ENCODE results near the gene GOT2. TPM values are rescaled to one million over a fixed set of nuclear protein-coding genes. Genes with fewer than 3 reads are reported as not detected.
"Not testable (repeated sequence)": the region's sequence is repeated elsewhere in the genome, so short reads cannot be mapped to it uniquely, and the experiment has no call there.

Gene GOT2
- 86.7 TPM for polyA plus RNA-seq (2013, experiment 1 of 2)
- 87.0 TPM for polyA plus RNA-seq (2013, experiment 2 of 2)

- WGBS, 2 donors (ENCODE audit: extremely low coverage in 2 of 2, insufficient read length in 2 of 2, insufficient replicate concordance in 1 of 2) = no CpG with 5 or more reads among the region's 68 CpGs
Observed at GRCh38 chr16:58733671-58734458, at the start of gene GOT2. TSS of gene GOT2 (minus strand) at chr16:58734316. CDS start at chr16:58734228, 88 bp downstream.

DNA sequence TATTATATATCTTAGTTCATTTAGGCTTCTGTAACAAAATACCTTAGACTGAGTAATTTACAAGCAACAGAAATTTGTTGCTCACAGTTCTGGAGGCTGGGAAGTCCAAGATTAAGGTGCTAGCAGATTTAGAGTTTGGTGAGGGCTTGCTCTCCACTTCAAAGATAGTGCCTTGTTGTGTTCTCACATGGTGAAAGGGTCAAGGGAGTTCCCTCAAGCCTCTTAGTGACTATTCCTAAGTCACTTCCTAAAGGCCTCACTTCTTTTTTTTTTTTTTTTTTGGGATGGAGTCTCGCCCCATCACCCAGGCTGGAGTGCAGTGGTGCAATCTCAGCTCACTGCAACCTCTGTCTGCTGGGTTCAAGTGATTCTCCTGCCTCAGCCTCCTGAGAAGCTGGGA lies 45.2 kb upstream of the GOT2 start:
- H2AK5ac ChIP-seq (ENCODE audit: low read depth, low read length); H2BK5ac ChIP-seq (ENCODE audit: low read length); H2AFZ ChIP-seq (ENCODE audit: low read length); H3K4me2 ChIP-seq (ENCODE audit: insufficient read depth, low read length, poor library complexity, severe bottlenecking); H4K91ac ChIP-seq (ENCODE audit: low read depth, low read length, poor library complexity); H3K9ac ChIP-seq (ENCODE audit: low read depth, low read length, poor library complexity); H3K4me3 ChIP-seq (ENCODE audit: low read length in 2 of 2); H3K27me3 ChIP-seq (ENCODE audit: control insufficient read depth in 3 of 3, insufficient read depth in 3 of 3, low read depth in 1 of 3, low read length in 3 of 3); H3K79me1 ChIP-seq (ENCODE audit: low read depth, low read length); H4K8ac ChIP-seq (ENCODE audit: low read depth, low read length); H3K27ac ChIP-seq (replicated peaks; ENCODE audit: low read length); H3K23ac ChIP-seq (ENCODE audit: low read depth, low read length, poor library complexity); H3K14ac ChIP-seq (ENCODE audit: low read length); H3K4ac ChIP-seq (ENCODE audit: low read length); H3K4me1 ChIP-seq (ENCODE audit: control insufficient read depth in 2 of 2, insufficient read depth in 1 of 2, low read depth in 1 of 2, low read length in 2 of 2); DNase-seq (ENCODE audit: low spot score); H2BK120ac ChIP-seq (ENCODE audit: low read depth, low read length); H3K36me3 ChIP-seq (replicated peaks in 1 of 2; ENCODE audit: control insufficient read depth in 2 of 2, insufficient read depth in 2 of 2, low read length in 2 of 2); H2BK15ac ChIP-seq (ENCODE audit: low read length); H3K18ac ChIP-seq (ENCODE audit: low read length); H2BK12ac ChIP-seq (ENCODE audit: low read length); H3K9me3 ChIP-seq (replicated peaks in 1 of 2; ENCODE audit: control insufficient read depth in 2 of 2, insufficient read depth in 1 of 2, low read depth in 1 of 2, low read length in 2 of 2): not testable (repeated sequence)
- no CpG with 5 or more reads among the region's 1 CpG for WGBS, 2 donors (ENCODE audit: extremely low coverage in 2 of 2, insufficient read length in 2 of 2, insufficient replicate concordance in 1 of 2)

More at GRCh38 chr16:58733671-58734458, at the start of gene GOT2:
- Histone ChIP-seq H2BK5ac (ENCODE audit: low read length) (peak within 1 kb of the TSS; percentile 35), H3K36me3 (replicated peaks in 1 of 2; ENCODE audit: control insufficient read depth in 2 of 2, insufficient read depth in 2 of 2, low read length in 2 of 2) (peaks cover 0 to 21% of the 10 kb centered on the region in 2 donors), H4K91ac (ENCODE audit: low read depth, low read length, poor library complexity) (no peak within 1 kb of the TSS), H3K18ac (ENCODE audit: low read length) (peak within 1 kb of the TSS; percentile 98), H2BK120ac (ENCODE audit: low read depth, low read length) (no peak within 1 kb of the TSS), H3K9ac (ENCODE audit: low read depth, low read length, poor library complexity) (peak within 1 kb of the TSS; percentile 98), H3K27ac (replicated peaks; ENCODE audit: low read length) (peak within 1 kb of the TSS; percentile 53), H3K9me3 (replicated peaks in 1 of 2; ENCODE audit: control insufficient read depth in 2 of 2, insufficient read depth in 1 of 2, low read depth in 1 of 2, low read length in 2 of 2) (no peaks in the 10 kb centered on the region), H3K79me1 (ENCODE audit: low read depth, low read length) (peaks cover 5% of the 10 kb centered on the region), H2BK15ac (ENCODE audit: low read length) (no peak within 1 kb of the TSS), H3K23ac (ENCODE audit: low read depth, low read length, poor library complexity) (peak within 1 kb of the TSS; percentile 96), H3K27me3 (ENCODE audit: control insufficient read depth in 3 of 3, insufficient read depth in 3 of 3, low read depth in 1 of 3, low read length in 3 of 3) (peaks cover 0 to 4% (median 0%) of the 10 kb centered on the region in 3 experiments), H3K4me3 (ENCODE audit: low read length in 2 of 2) (peak within 1 kb of the TSS; percentile 74 to 99), H3K4ac (ENCODE audit: low read length) (no peak within 1 kb of the TSS), H4K8ac (ENCODE audit: low read depth, low read length) (peak within 1 kb of the TSS; percentile 74), H2AFZ (ENCODE audit: low read length) (peak within 1 kb of the TSS; percentile 95), H2AK5ac (ENCODE audit: low read depth, low read length) (peak within 1 kb of the TSS; percentile 72), H3K4me2 (ENCODE audit: insufficient read depth, low read length, poor library complexity, severe bottlenecking) (peak within 1 kb of the TSS; percentile 66), H2BK12ac (ENCODE audit: low read length) (no peak within 1 kb of the TSS), H3K14ac (ENCODE audit: low read length) (peak within 1 kb of the TSS; percentile 100), H3K4me1 (ENCODE audit: control insufficient read depth in 2 of 2, insufficient read depth in 1 of 2, low read depth in 1 of 2, low read length in 2 of 2) (peaks cover 5 to 9% of the 10 kb centered on the region in 2 donors)
- DNase-seq (ENCODE audit: low spot score) = peak; percentile 76

DNA sequence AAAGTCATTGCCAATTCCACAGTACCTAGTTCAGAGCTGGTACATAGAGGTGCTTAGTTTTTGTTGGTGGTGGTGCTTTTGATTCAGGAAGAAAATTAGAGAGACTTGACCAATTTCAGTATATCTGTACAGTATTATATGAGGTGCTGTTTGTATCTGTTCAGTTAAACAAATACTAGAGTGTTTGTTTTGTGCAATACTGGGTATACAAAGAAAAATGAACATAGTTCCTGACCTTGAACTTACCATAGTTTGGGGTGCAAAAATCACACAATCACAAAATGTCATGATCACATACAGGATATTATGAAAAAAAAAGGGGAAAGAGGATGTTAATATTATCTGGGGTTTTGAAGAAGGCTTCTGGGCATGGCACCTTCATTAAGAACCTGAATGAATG lies 39.8 kb upstream of the GOT2 start:
- DNase-seq (ENCODE audit: low spot score) = no peak
- no peak overlapping the region for H4K8ac ChIP-seq (ENCODE audit: low read depth, low read length)
- no peak overlapping the region for H3K27ac ChIP-seq (replicated peaks; ENCODE audit: low read length)
- H3K9ac ChIP-seq (ENCODE audit: low read depth, low read length, poor library complexity) = no peak overlapping the region
- no peaks in the 10 kb centered on the region for H3K79me1 ChIP-seq (ENCODE audit: low read depth, low read length)
- peaks cover 0 to 5% (median 0%) of the 10 kb centered on the region in 3 experiments for H3K27me3 ChIP-seq (ENCODE audit: control insufficient read depth in 3 of 3, insufficient read depth in 3 of 3, low read depth in 1 of 3, low read length in 3 of 3)
- H3K14ac ChIP-seq (ENCODE audit: low read length) = no peak overlapping the region
- no peak overlapping the region for H2BK5ac ChIP-seq (ENCODE audit: low read length)
- H2BK15ac ChIP-seq (ENCODE audit: low read length) = no peak overlapping the region
- no peak overlapping the region for H2BK12ac ChIP-seq (ENCODE audit: low read length)
- no peaks in the 10 kb centered on the region for H3K9me3 ChIP-seq (replicated peaks in 1 of 2; ENCODE audit: control insufficient read depth in 2 of 2, insufficient read depth in 1 of 2, low read depth in 1 of 2, low read length in 2 of 2)
- H3K4me2 ChIP-seq (ENCODE audit: insufficient read depth, low read length, poor library complexity, severe bottlenecking) = no peak overlapping the region
- H2AFZ ChIP-seq (ENCODE audit: low read length) = no peak overlapping the region
- no peak overlapping the region for H3K18ac ChIP-seq (ENCODE audit: low read length)
- no peak overlapping the region for H3K4me3 ChIP-seq (ENCODE audit: low read length in 2 of 2)
- H2AK5ac ChIP-seq (ENCODE audit: low read depth, low read length) = no peak overlapping the region
- no peak overlapping the region for H4K91ac ChIP-seq (ENCODE audit: low read depth, low read length, poor library complexity)
- H2BK120ac ChIP-seq (ENCODE audit: low read depth, low read length) = no peak overlapping the region
- H3K4ac ChIP-seq (ENCODE audit: low read length) = no peak overlapping the region
- H3K36me3 ChIP-seq (replicated peaks in 1 of 2; ENCODE audit: control insufficient read depth in 2 of 2, insufficient read depth in 2 of 2, low read length in 2 of 2) = no peaks in the 10 kb centered on the region
- no peak overlapping the region for H3K23ac ChIP-seq (ENCODE audit: low read depth, low read length, poor library complexity)
- H3K4me1 ChIP-seq (ENCODE audit: control insufficient read depth in 2 of 2, insufficient read depth in 1 of 2, low read depth in 1 of 2, low read length in 2 of 2) = no peaks in the 10 kb centered on the region

DNA sequence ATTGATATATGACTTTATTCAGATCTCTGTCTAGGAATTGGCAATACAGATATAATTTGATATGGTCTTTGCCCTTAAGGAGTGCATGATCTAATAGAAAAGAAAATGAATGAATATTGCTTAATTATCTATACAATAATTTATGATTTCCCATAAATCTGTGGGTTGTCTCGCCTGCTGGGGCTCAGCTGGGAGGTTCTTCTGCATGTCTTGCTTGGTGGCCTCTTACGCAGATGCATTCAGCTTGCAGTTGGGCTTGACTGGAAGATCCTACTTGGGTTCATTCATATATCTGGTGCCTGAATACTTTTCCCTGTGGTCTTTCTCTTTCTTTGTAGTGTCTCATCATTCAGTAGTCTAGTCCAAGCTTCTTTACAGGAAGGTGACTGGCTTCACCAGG lies 34.0 kb upstream of the GOT2 start:
- H3K9me3 ChIP-seq (replicated peaks in 1 of 2; ENCODE audit: control insufficient read depth in 2 of 2, insufficient read depth in 1 of 2, low read depth in 1 of 2, low read length in 2 of 2) = no peaks in the 10 kb centered on the region
- no peak overlapping the region for H3K14ac ChIP-seq (ENCODE audit: low read length)
- H3K4me2 ChIP-seq (ENCODE audit: insufficient read depth, low read length, poor library complexity, severe bottlenecking) = no peak overlapping the region
- no peak overlapping the region for H3K9ac ChIP-seq (ENCODE audit: low read depth, low read length, poor library complexity)
- no peak overlapping the region for H3K18ac ChIP-seq (ENCODE audit: low read length)
- peaks cover 0 to 5% (median 0%) of the 10 kb centered on the region in 3 experiments for H3K27me3 ChIP-seq (ENCODE audit: control insufficient read depth in 3 of 3, insufficient read depth in 3 of 3, low read depth in 1 of 3, low read length in 3 of 3)
- H3K23ac ChIP-seq (ENCODE audit: low read depth, low read length, poor library complexity) = no peak overlapping the region
- no peak overlapping the region for H2AK5ac ChIP-seq (ENCODE audit: low read depth, low read length)
- H2BK15ac ChIP-seq (ENCODE audit: low read length) = no peak overlapping the region
- no peak overlapping the region for H2AFZ ChIP-seq (ENCODE audit: low read length)
- H3K36me3 ChIP-seq (replicated peaks in 1 of 2; ENCODE audit: control insufficient read depth in 2 of 2, insufficient read depth in 2 of 2, low read length in 2 of 2) = no peaks in the 10 kb centered on the region
- H3K4ac ChIP-seq (ENCODE audit: low read length) = no peak overlapping the region
- H2BK12ac ChIP-seq (ENCODE audit: low read length) = no peak overlapping the region
- H3K4me1 ChIP-seq (ENCODE audit: control insufficient read depth in 2 of 2, insufficient read depth in 1 of 2, low read depth in 1 of 2, low read length in 2 of 2) = no peaks in the 10 kb centered on the region
- H2BK120ac ChIP-seq (ENCODE audit: low read depth, low read length) = no peak overlapping the region
- no peaks in the 10 kb centered on the region for H3K79me1 ChIP-seq (ENCODE audit: low read depth, low read length)
- DNase-seq (ENCODE audit: low spot score) = no peak
- no CpG with 5 or more reads among the region's 2 CpGs for WGBS, 2 donors (ENCODE audit: extremely low coverage in 2 of 2, insufficient read length in 2 of 2, insufficient replicate concordance in 1 of 2)
- no peak overlapping the region for H4K91ac ChIP-seq (ENCODE audit: low read depth, low read length, poor library complexity)
- no peak overlapping the region for H3K27ac ChIP-seq (replicated peaks; ENCODE audit: low read length)
- no peak overlapping the region for H3K4me3 ChIP-seq (ENCODE audit: low read length in 2 of 2)
- no peak overlapping the region for H2BK5ac ChIP-seq (ENCODE audit: low read length)
- no peak overlapping the region for H4K8ac ChIP-seq (ENCODE audit: low read depth, low read length)

Measured in neuronal stem cell (in vitro differentiated cells).